ENCODE results near the gene COL24A1. TPM values are rescaled to one million over a fixed set of nuclear protein-coding genes. Genes with fewer than 3 reads are reported as not detected.
"Not testable (repeated sequence)": the region's sequence is repeated elsewhere in the genome, so short reads cannot be mapped to it uniquely, and the experiment has no call there.

Gene COL24A1
- total RNA-seq, 3 donors from 2014 or later = 0.33 to 1.3 (median 0.48) TPM

DNA sequence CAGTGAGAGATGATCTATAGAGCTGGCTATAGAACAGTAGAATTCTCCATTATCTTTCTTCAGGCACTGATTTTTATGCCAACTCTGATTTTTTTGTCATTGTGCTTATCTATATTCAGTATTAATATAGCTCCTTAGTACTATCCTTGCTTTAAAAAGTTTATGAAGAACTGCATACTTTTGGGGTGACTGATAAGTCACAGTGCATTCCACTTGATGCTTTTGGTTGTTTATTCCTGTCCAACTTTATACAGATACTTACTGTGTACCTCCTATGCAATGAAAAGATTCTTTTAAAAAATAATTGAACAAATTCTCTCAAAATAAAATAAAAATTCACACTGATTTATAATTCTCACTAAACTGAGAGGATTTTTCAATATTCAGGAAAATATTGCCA is 71.6 kb downstream of the COL24A1 start:
- Histone ChIP-seq H3K9me3 (no peaks in the 10 kb centered on the region), H3K4me1 (no peaks in the 10 kb centered on the region), H3K4me3 (no peak overlapping the region), H3K27me3 (no peaks in the 10 kb centered on the region), H3K27ac (no peak overlapping the region), H3K36me3 (no peaks in the 10 kb centered on the region)
- TF ChIP-seq POLR2AphosphoS5 (IDR thresholded peaks at IDR 0.05) (no peak), POLR2A (IDR thresholded peaks at IDR 0.05) (no peak)
- TF ChIP-seq, protein P1, sequence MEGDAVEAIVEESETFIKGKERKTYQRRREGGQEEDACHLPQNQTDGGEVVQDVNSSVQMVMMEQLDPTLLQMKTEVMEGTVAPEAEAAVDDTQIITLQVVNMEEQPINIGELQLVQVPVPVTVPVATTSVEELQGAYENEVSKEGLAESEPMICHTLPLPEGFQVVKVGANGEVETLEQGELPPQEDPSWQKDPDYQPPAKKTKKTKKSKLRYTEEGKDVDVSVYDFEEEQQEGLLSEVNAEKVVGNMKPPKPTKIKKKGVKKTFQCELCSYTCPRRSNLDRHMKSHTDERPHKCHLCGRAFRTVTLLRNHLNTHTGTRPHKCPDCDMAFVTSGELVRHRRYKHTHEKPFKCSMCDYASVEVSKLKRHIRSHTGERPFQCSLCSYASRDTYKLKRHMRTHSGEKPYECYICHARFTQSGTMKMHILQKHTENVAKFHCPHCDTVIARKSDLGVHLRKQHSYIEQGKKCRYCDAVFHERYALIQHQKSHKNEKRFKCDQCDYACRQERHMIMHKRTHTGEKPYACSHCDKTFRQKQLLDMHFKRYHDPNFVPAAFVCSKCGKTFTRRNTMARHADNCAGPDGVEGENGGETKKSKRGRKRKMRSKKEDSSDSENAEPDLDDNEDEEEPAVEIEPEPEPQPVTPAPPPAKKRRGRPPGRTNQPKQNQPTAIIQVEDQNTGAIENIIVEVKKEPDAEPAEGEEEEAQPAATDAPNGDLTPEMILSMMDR (IDR thresholded peaks at IDR 0.05) = no peak
- intact Hi-C loops (cut with DNase I; ENCODE audit: low total_unique reads) = no loop called here
- no peak for DNase-seq (ENCODE audit: low spot score in 2 of 2)

GRCh38 chr1:86082183-86082582 is 74.4 kb downstream of the COL24A1 start:
- intact Hi-C loops (cut with DNase I; ENCODE audit: low total_unique reads) = no loop called here

GRCh38 chr1:86072474-86072873 is 84.1 kb downstream of the COL24A1 start:
- DNase-seq (ENCODE audit: low spot score in 2 of 2); H3K27me3 ChIP-seq; H3K36me3 ChIP-seq; H3K4me3 ChIP-seq; H3K4me1 ChIP-seq; H3K27ac ChIP-seq; H3K9me3 ChIP-seq; intact Hi-C loops (cut with DNase I; ENCODE audit: low total_unique reads): not testable (repeated sequence)

More at GRCh38 chr1:86082183-86082582, 74.4 kb downstream of the COL24A1 start:
- DNase-seq (ENCODE audit: low spot score in 2 of 2) = no peak
- Histone ChIP-seq H3K27me3 (no peaks in the 10 kb centered on the region), H3K4me3 (no peak overlapping the region), H3K4me1 (no peaks in the 10 kb centered on the region), H3K27ac (no peak overlapping the region), H3K9me3 (peaks cover 0 to 7% of the 10 kb centered on the region in 2 donors), H3K36me3 (no peaks in the 10 kb centered on the region)
- TF ChIP-seq, protein P1 (IDR thresholded peaks at IDR 0.05) = no peak

GRCh38 chr1:86071870-86072269 is 84.7 kb downstream of the COL24A1 start:
- DNase-seq (ENCODE audit: low spot score in 2 of 2); H3K4me1 ChIP-seq; intact Hi-C loops (cut with DNase I; ENCODE audit: low total_unique reads); H3K27ac ChIP-seq; H3K27me3 ChIP-seq; H3K4me3 ChIP-seq; H3K36me3 ChIP-seq; H3K9me3 ChIP-seq: not testable (repeated sequence)

GRCh38 chr1:86069757-86070145 is 86.8 kb downstream of the COL24A1 start:
- H3K36me3 ChIP-seq = no peaks in the 10 kb centered on the region
- no peak overlapping the region for H3K27ac ChIP-seq
- intact Hi-C loops (cut with DNase I; ENCODE audit: low total_unique reads) = no loop called here
- no peaks in the 10 kb centered on the region for H3K27me3 ChIP-seq
- TF ChIP-seq POLR2AphosphoS5 (IDR thresholded peaks at IDR 0.05) (no peak), POLR2A (IDR thresholded peaks at IDR 0.05) (no peak)
- TF ChIP-seq, protein P1 (IDR thresholded peaks at IDR 0.05) = no peak
- H3K9me3 ChIP-seq = no peaks in the 10 kb centered on the region
- H3K4me1 ChIP-seq = no peaks in the 10 kb centered on the region
- no peak overlapping the region for H3K4me3 ChIP-seq
- no peak for DNase-seq (ENCODE audit: low spot score in 2 of 2)

DNA sequence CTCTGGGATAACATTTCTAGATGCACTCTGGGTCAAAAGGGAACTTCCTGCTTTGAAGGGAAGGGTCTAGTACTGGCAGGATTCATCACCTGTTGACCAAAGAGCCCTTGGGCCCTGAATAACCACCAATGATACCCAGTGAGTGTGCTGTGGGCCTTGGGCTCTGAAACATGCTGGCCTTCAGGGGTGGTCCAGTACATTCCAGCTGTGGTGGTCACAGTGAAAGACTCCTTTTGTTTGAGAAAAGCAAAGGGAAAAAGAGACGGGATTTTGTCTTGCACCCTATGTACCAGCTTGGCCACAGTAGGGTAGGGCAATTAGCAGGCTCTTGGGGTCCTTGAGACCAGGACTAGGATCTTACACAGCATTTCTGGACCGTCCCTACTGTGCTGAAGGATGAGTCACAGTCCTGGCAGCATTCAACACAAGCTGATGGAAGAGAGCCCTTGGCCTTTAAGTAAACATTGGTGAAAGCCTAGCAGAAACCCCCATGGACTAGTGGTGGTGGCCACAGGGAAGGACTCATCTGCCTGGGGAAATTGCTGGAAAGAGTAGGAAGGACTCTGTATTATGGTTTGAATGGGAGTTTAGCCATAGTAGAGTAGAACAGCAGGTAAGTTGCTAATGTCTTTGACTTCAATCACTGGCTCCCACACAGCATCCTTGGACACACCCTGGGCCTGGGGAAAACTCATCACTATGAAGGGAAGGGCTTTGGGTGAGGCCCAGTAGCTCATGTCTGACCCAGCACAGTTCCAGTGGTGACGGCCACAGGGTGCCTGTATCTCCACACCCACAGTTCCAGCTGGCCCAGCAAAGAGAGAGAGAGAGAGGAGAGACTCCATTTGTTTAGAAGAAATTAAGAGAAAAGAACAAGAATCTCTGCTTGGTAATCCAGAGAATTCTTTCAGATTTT is 87.5 kb downstream of the COL24A1 start:
- Histone ChIP-seq H3K36me3 (no peaks in the 10 kb centered on the region), H3K27ac (no peak overlapping the region), H3K9me3 (no peaks in the 10 kb centered on the region), H3K27me3 (no peaks in the 10 kb centered on the region), H3K4me3 (no peak overlapping the region), H3K4me1 (no peaks in the 10 kb centered on the region)
- intact Hi-C loops (cut with DNase I; ENCODE audit: low total_unique reads) = no loop called here
- TF ChIP-seq POLR2A (IDR thresholded peaks at IDR 0.05) (no peak), POLR2AphosphoS5 (IDR thresholded peaks at IDR 0.05) (no peak)
- TF ChIP-seq, protein P1 (IDR thresholded peaks at IDR 0.05) = no peak
- no peak for DNase-seq (ENCODE audit: low spot score in 2 of 2)

All from breast epithelium (tissue), 4 donors.